SK-N-DZ (cell line): Measurements from ENCODE around the gene IFI35. TPM values are rescaled to one million over a fixed set of nuclear protein-coding genes. Genes with fewer than 3 reads are reported as not detected.
A peak's percentile ranks its signal among the peaks of the same experiment; 100 is the strongest.
"Not testable (repeated sequence)": the region's sequence is repeated elsewhere in the genome, so short reads cannot be mapped to it uniquely, and the experiment has no call there.

Source experiments
- DNase-seq: peaks from one replicate; pipeline ENCODE4 v3.0.0-alpha.2; 2015; ENCODE audit warnings: low spot score
- polyA plus RNA-seq, 2 experiments: library from polyadenylated mRNA; depleted of rRNA; stranded (reverse); fragments of >200 nt; gene quantifications; 2 replicates each; pipeline ENCODE4 v1.2.3, GENCODE V29; 2014

Gene IFI35
- polyA plus RNA-seq (2014; cell fraction: cytosol; rRNA removed) = not detected in 2 replicates
- 0.19 and 0.85 TPM in 2 replicates for polyA plus RNA-seq (2014; cell fraction: nucleus; rRNA removed)

- no peak for DNase-seq
These were observed at the start of gene IFI35 for GRCh38 chr17:43006639-43007551. Gene IFI35, plus strand, starts transcription at chr17:43006784. Its CDS starts 164 bp downstream, at chr17:43006948.

DNA sequence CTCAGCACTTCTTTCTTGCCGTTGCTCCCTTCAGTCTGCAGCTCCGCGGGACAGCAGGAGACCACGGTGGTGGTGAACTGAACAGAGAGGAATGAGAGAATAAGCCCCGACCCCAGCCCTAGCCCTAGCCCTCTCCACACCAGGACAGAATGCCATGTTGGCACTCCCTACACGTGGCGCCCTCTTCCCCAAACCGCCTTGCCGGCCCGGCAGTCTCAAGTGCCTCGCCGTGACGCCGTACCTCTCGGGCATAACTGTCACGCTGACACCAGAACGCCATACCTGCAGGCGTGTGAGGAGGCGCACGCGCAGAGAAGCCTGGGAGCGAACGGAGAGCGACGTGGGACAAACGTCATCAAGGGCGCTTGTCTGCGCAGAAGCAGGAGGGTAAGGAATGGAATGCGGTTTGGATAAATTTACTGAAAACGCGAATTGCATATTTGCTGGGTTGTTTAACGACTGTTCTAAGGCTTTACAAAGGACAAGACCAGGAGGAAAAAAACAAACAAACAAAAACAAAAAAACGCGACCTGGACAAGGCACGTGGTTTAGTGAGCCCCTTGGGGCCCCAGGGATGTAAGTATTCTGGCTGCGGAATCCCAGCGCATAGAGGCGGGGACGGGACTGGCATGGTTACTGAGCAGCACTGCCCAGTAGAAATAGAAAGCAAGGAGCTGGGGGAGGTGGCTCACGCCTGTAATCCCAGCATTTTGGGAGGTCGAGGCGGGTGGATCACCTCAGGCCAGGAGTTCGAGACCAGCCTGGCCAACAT is 42.2 kb upstream of the IFI35 start, which contains the start of gene AARSD1:
Gene AARSD1, minus strand, starts transcription at position 294 of the 772 bp plus-strand sequence. Its CDS starts 14 bp downstream, at position 280.
- peak; percentile 94 for DNase-seq

- no peak for DNase-seq
These were observed 38.7 kb upstream of the IFI35 start for GRCh38 chr17:42967925-42968324.

DNA sequence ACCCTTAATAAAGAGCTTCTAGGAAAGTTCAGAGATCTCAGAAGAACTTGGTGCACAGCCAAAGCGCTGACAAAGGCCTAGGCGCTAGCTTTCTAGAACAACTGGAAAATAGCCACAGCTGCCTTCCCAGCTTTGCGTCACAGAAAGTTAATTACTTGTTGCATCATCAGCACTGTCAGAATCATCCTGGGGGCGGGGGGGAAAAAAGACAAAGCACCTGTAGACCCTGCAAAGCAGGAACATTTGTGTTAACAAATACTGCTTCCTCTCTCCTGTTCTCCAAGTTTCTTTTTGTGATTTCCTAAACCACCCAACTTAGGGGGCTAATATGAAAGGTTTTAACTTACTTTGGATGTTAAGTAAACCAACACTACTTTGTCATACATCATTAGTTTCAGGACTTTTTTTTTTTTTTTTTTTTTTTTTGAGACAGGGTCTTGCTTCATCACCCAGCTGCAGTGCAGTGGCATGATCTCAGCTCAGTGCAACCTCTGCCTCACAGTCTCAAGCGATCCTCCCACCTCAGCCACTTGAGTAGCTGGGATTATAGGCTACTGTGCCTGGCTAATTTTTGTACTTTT is 37.5 kb upstream of the IFI35 start:
- DNase-seq = no peak

- no peak for DNase-seq
These were observed 35.0 kb upstream of the IFI35 start for GRCh38 chr17:42971589-42971988.

- not testable (repeated sequence) for DNase-seq
These were observed 33.3 kb upstream of the IFI35 start for GRCh38 chr17:42973323-42973722.

GRCh38 chr17:42975265-42975664 is 31.3 kb upstream of the IFI35 start:
- no peak for DNase-seq

DNA sequence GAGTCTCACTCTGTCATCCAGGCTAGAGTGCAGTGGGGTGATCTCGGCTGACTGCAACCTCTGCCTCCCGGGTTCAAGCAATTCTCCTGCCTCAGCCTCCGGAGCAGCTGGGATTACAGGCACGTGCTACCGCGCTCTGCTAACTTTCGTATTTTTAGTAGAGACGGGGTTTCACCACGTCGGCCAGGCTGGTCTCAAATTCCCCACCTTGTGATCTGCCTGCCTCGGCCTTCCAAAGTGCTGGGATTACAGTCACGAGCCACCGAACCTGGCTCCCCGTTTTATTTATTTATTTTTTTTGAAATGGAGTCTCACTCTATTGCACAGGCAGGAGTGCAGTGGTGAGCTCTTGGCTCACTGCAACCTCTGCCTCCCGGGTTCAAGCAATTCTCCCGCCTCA is 30.9 kb upstream of the IFI35 start:
- not testable (repeated sequence) for DNase-seq

- peak; percentile 94 for DNase-seq
These were observed 26.9 kb upstream of the IFI35 start, which contains the start of gene PTGES3L for GRCh38 chr17:42979511-42980273. Gene PTGES3L, minus strand, starts transcription at chr17:42980080. Its CDS starts 27 bp downstream, at chr17:42980053.

DNA sequence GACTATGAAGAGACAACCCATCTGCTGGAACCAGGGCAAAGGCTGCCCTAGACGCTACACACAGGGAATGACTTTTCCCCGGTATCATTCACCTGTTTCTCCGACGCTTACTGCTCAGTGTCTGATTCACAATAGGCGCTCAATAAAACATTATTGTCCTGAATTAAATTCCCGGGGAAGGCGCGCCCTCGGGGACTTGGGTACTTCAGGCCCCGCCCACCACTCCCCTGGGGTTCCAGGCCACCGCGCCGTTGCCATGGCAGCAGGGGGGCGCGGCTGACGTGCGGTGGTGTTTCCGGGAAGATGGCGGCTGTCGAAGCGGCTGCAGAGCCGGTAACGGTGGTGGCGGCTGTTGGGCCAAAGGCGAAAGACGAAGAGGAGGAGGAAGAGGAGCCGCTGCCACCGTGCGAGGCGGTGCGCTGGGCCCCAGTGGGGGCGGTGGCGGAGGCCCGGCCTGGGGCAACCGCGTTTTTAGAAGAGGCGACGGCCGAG is 26.3 kb upstream of the IFI35 start, which contains the start of gene RUNDC1:
Gene RUNDC1, plus strand, starts transcription at position 292 of the 492 bp plus-strand sequence. Its CDS starts 12 bp downstream, at position 304.
- peak; percentile 89 for DNase-seq

GRCh38 chr17:42980766-42981397 is 25.7 kb upstream of the IFI35 start:
- peak; percentile 61 for DNase-seq

- no peak for DNase-seq
These were observed 24.3 kb upstream of the IFI35 start for GRCh38 chr17:42982266-42982665.

- no peak for DNase-seq
These were observed 21.4 kb upstream of the IFI35 start for GRCh38 chr17:42985225-42985624.

- no peak for DNase-seq
These were observed 17.4 kb upstream of the IFI35 start for GRCh38 chr17:42989141-42989540.

DNA sequence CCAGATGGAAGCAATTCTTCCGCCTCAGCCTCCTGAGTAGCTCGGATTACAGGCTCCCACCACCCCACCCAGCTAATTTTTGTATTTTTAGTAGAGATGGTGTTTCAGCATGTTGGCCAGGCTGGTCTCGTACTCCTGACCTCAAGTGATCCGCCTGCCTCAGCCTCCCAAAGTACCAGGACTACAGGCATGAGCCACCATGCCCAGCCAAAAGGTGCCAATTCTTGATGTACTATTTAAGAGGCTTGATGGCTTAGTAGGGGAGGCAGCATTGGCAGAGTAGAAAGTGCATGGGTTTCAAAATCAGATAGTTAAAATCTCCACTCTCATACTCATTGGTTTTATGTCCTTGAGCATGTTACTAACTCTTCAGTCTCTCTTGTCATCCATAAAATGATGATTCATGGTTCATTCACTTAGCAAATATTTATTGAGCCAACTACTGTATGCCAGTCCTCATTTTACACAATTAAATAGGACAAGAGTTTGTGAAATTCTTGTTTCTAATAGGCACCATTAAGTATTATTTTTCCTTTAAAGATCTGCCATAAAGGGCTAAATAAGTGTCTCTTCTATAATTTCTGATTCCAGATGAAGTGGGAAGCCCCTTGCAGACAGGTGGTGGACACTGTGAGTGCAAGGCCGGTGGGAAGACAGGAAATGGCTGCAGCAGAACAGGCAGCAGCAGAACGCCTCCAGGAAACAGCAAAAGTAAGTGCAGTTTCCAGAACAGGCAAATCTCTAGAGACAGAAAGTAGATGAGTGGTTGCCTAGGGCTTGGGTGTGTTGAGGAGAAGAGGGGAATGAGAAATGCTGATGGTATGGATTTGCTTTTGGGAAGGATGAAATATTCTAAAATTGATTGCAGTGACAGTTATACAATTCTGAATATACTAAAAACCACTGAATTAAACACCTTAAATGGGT is 16.6 kb upstream of the IFI35 start:
- DNase-seq = no peak

- no peak for DNase-seq
These were observed 15.1 kb upstream of the IFI35 start for GRCh38 chr17:42991471-42991870.

DNA sequence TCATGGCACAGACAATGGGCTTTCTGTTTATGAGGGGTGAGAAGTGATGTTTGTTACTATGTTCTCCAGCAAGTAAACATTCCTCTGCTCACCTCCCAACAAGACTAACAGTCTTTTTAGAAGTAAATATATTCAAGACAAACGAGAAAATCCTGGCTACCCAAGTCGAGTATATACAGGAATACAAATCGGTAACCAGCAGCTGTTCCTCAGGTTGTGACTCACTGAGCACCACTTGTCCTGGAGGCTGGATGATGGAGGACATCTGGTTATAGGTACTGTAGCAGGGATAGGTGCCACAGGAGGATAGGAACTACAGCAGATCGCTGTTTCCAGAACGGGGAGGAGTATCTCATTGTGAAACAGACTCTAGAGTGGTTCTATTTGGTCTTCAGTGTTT is 13.7 kb upstream of the IFI35 start:
- DNase-seq = no peak

DNA sequence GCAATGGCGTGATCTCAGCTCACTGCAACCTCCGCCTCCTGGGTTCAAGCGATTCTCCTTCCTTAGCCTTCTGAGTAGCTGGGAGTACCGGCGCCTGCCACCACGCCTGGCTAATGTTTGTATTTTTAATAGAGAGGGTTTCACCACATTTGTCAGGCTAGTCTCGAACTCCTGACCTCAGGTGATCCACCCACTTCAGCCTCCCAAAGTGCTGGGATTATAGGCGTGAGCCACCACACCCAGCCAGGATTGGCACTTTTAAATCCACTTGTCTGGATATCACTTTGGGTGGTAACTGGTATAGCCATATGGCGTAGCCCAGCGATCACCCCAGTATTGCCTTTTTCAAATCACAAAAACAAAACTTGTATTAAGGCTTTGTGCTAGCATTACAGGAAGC is 12.7 kb upstream of the IFI35 start:
- not testable (repeated sequence) for DNase-seq

- DNase-seq = no peak
These were observed 9.1 kb upstream of the IFI35 start for GRCh38 chr17:42997390-42997983.
